MM.1S (cell line): ENCODE results near the gene ARHGDIB.

ENCODE experiments used
- CTCF ChIP-seq: fragments of 300-600 bp; sonication (generic); IDR thresholded peaks from 2 replicates; pipeline ENCODE4 v1.5.1; 2016; ENCODE audit warnings: antibody characterized with exemption, low read length, mixed read lengths
- EZH2phosphoT487 ChIP-seq: fragments of 300-600 bp; sonication (generic); IDR thresholded peaks from 2 replicates; pipeline ENCODE4 v1.6.1; 2018; ENCODE audit warnings: antibody characterized with exemption, low read length

GRCh38 chr12:14896521-14897169, 64.8 kb downstream of the ARHGDIB start:
- TF ChIP-seq CTCF (no peak), EZH2phosphoT487 (no peak)
